DOHH2 (cell line): ENCODE data around the gene BFSP1.

Source experiments
- H3F3A ChIP-seq: fragments of 200-600 bp; sonication (generic), shearing (Covaris generic); 2 replicates; pipeline ENCODE4 v1.6.0; 2016; ENCODE audit warnings: antibody characterized with exemption, mild to moderate bottlenecking; ENCODE audit not compliant: control insufficient read depth, insufficient read depth
- H3K27ac ChIP-seq: fragments of 200-600 bp; sonication (generic); 2 replicates; pipeline ENCODE4 v1.5.1; 2014; ENCODE audit warnings: low read depth, mild to moderate bottlenecking, low read length, moderate library complexity
- H3K27me3 ChIP-seq: fragments of 200-600 bp; sonication (generic); 2 replicates; pipeline ENCODE4 v1.6.1; 2014; ENCODE audit warnings: mild to moderate bottlenecking, low read length, mixed read lengths; ENCODE audit not compliant: control insufficient read depth
- H3K36me3 ChIP-seq: fragments of 200-600 bp; sonication (generic); 2 replicates; pipeline ENCODE4 v1.6.1; 2014; ENCODE audit warnings: mild to moderate bottlenecking, low read length, moderate library complexity, mixed read lengths; ENCODE audit not compliant: control insufficient read depth
- H3K4me1 ChIP-seq: fragments of 200-600 bp; sonication (generic); 2 replicates; pipeline ENCODE4 v1.6.1; 2014; ENCODE audit warnings: mild to moderate bottlenecking, low read length, mixed read lengths; ENCODE audit not compliant: control insufficient read depth
- H3K4me2 ChIP-seq: fragments of 200-600 bp; sonication (generic); 2 replicates; pipeline ENCODE4 v1.6.0; 2014; ENCODE audit warnings: mild to moderate bottlenecking, low read length, moderate library complexity
- H3K4me3 ChIP-seq: fragments of 200-600 bp; sonication (generic); 2 replicates; pipeline ENCODE4 v1.5.1; 2014; ENCODE audit warnings: mild to moderate bottlenecking, low read length, mixed read lengths
- H3K79me2 ChIP-seq: fragments of 200-600 bp; sonication (generic); 2 replicates; pipeline ENCODE4 v1.6.1; 2014; ENCODE audit warnings: mild to moderate bottlenecking, low read length, mixed read lengths; ENCODE audit not compliant: control insufficient read depth
- H3K9me2 ChIP-seq: fragments of 200-600 bp; sonication (generic); replicated peaks from 2 replicates; pipeline ENCODE4 v1.6.1; 2014; ENCODE audit warnings: mild to moderate bottlenecking, low read length, mixed read lengths; ENCODE audit not compliant: control insufficient read depth
- H3K9me3 ChIP-seq: fragments of 200-600 bp; sonication (generic); 2 replicates; pipeline ENCODE4 v1.6.1; 2014; ENCODE audit warnings: antibody characterized with exemption, low read length, mixed read lengths; ENCODE audit not compliant: control insufficient read depth, insufficient read depth
- H4K20me1 ChIP-seq: fragments of 200-600 bp; sonication (generic); 2 replicates; pipeline ENCODE4 v1.6.0; 2014; ENCODE audit warnings: low read depth, mild to moderate bottlenecking, antibody characterized with exemption, low read length, moderate library complexity; ENCODE audit not compliant: control insufficient read depth, insufficient read depth
- EZH2phosphoT487 ChIP-seq: fragments of 200-600 bp; sonication (generic); IDR thresholded peaks from 2 replicates; pipeline ENCODE4 v1.6.1; 2017; ENCODE audit warnings: borderline replicate concordance, mild to moderate bottlenecking, antibody characterized with exemption, low read length, moderate library complexity, mixed read lengths
- TF ChIP-seq, protein P1 (sequence below): fragments of 200-600 bp; sonication (generic); IDR thresholded peaks from one replicate; pipeline ENCODE4 v1.5.1; 2014; ENCODE audit warnings: antibody characterized with exemption, mild to moderate bottlenecking, low read depth, low read length; ENCODE audit not compliant: poor library complexity, severe bottlenecking

Gene BFSP1

GRCh38 chr20:17504898-17505635 lies 26.1 kb downstream of the BFSP1 start:
- no peaks in the 10 kb centered on the region for H3K27me3 ChIP-seq
- peak overlapping the region; percentile 71 for H3K4me3 ChIP-seq
- H3K36me3 ChIP-seq, result no peaks in the 10 kb centered on the region
- H3K79me2 ChIP-seq, result no peaks in the 10 kb centered on the region
- H3K9me3 ChIP-seq, result no peaks in the 10 kb centered on the region
- peak overlapping the region; percentile 92 for H3K4me2 ChIP-seq
- no peaks in the 10 kb centered on the region for H3K9me2 ChIP-seq
- no peaks in the 10 kb centered on the region for H3F3A ChIP-seq
- peaks cover 16% of the 10 kb centered on the region for H3K4me1 ChIP-seq
- no peak overlapping the region for H3K27ac ChIP-seq
- no peaks in the 10 kb centered on the region for H4K20me1 ChIP-seq
- TF ChIP-seq, protein P1, sequence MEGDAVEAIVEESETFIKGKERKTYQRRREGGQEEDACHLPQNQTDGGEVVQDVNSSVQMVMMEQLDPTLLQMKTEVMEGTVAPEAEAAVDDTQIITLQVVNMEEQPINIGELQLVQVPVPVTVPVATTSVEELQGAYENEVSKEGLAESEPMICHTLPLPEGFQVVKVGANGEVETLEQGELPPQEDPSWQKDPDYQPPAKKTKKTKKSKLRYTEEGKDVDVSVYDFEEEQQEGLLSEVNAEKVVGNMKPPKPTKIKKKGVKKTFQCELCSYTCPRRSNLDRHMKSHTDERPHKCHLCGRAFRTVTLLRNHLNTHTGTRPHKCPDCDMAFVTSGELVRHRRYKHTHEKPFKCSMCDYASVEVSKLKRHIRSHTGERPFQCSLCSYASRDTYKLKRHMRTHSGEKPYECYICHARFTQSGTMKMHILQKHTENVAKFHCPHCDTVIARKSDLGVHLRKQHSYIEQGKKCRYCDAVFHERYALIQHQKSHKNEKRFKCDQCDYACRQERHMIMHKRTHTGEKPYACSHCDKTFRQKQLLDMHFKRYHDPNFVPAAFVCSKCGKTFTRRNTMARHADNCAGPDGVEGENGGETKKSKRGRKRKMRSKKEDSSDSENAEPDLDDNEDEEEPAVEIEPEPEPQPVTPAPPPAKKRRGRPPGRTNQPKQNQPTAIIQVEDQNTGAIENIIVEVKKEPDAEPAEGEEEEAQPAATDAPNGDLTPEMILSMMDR, result peak; percentile 68
- TF ChIP-seq EZH2phosphoT487, result no peak

GRCh38 chr20:17504066-17504897 lies 26.9 kb downstream of the BFSP1 start:
- no peaks in the 10 kb centered on the region for H3K79me2 ChIP-seq
- no peaks in the 10 kb centered on the region for H3K36me3 ChIP-seq
- no peaks in the 10 kb centered on the region for H3K9me2 ChIP-seq
- no peaks in the 10 kb centered on the region for H3K27me3 ChIP-seq
- peak overlapping the region; percentile 92 for H3K4me2 ChIP-seq
- H4K20me1 ChIP-seq, result no peaks in the 10 kb centered on the region
- peaks cover 16% of the 10 kb centered on the region for H3K4me1 ChIP-seq
- peak overlapping the region; percentile 71 for H3K4me3 ChIP-seq
- H3K27ac ChIP-seq, result no peak overlapping the region
- H3K9me3 ChIP-seq, result no peaks in the 10 kb centered on the region
- no peaks in the 10 kb centered on the region for H3F3A ChIP-seq
- no peak for TF ChIP-seq EZH2phosphoT487
- TF ChIP-seq, protein P1, result no peak

DNA sequence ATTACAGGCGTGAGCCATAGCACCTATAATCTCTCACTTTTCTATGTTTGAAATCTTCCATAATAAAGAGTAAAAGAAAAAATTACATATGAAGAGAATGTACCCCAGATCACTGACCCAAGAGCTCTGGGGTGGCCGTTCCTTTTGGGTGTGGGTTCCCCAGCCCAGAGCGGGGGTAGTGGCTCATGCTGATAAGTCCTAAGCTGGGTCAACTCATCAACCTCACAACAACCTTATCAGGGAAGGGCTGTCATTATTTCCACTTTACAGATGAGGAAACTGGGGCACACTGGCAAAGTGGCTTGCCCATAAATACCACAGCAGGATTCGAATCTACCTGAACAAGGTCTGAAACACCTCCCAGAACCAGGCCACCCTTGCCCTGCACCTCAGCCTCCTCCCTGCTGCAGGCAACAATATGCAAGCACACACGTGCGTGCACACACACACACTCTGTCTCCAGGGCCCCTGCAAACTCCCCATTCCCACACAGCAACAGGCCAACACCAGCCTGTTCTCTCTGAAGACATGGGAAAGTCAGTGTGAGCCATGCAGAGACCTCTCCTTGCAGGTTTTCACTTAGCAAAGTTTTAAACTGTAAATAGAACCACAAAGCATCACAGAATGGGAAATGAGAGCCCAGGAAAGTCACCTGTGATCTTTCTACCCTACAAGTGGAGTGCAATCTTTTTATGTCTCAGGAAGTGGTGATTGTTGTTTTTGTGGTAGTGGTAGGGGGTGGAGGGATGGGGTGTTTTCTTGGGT lies 27.7 kb downstream of the BFSP1 start:
- Histone ChIP-seq H3F3A (no peaks in the 10 kb centered on the region), H3K9me3 (no peaks in the 10 kb centered on the region), H4K20me1 (no peaks in the 10 kb centered on the region), H3K9me2 (no peaks in the 10 kb centered on the region), H3K79me2 (no peaks in the 10 kb centered on the region), H3K4me2 (no peak overlapping the region), H3K4me3 (no peak overlapping the region), H3K27ac (no peak overlapping the region), H3K4me1 (peaks cover 16% of the 10 kb centered on the region), H3K36me3 (no peaks in the 10 kb centered on the region), H3K27me3 (no peaks in the 10 kb centered on the region)
- TF ChIP-seq EZH2phosphoT487, result no peak
- TF ChIP-seq, protein P1, result no peak
